Neutrophil (primary cell): Measurements from ENCODE around the gene EIF3F.

Source experiments
- H3K27ac ChIP-seq: fragments of 200-600 bp; sonication (generic); 2 replicates; pipeline ENCODE4 v1.5.1; 2016; ENCODE audit warnings: mild to moderate bottlenecking, moderate library complexity
- H3K27me3 ChIP-seq: fragments of 200-600 bp; sonication (generic); 2 replicates; pipeline ENCODE4 v1.6.0; 2016; ENCODE audit warnings: mild to moderate bottlenecking
- H3K36me3 ChIP-seq: fragments of 200-600 bp; sonication (generic); 2 replicates; pipeline ENCODE4 v1.5.1; 2017
- H3K4me1 ChIP-seq, 2 experiments: fragments of 200-600 bp in 1 of 2; sonication (generic) in 1 of 2; 1 replicate in 1 of 2; 2 replicates in 1 of 2; pipeline versions ENCODE4 v1.5.1 to v1.6.1; 2013 to 2016; ENCODE audit warnings: low read depth in 1 of 2, low read length in 1 of 2, mild to moderate bottlenecking in 1 of 2, moderate library complexity in 1 of 2; ENCODE audit not compliant: control insufficient read depth in 1 of 2, insufficient read depth in 1 of 2
- H3K4me3 ChIP-seq, 2 experiments: fragments of 200-600 bp in 1 of 2; sonication (generic) in 1 of 2; 1 replicate in 1 of 2; 2 replicates in 1 of 2; pipeline ENCODE4 v1.5.1; 2013 to 2016; ENCODE audit warnings: low read depth in 1 of 2, low read length in 1 of 2, mild to moderate bottlenecking in 1 of 2, moderate library complexity in 1 of 2
- H3K9me3 ChIP-seq: fragments of 200-600 bp; sonication (generic); 2 replicates; pipeline ENCODE4 v1.5.1; 2016
- CTCF ChIP-seq: fragments of 200-600 bp; sonication (generic); IDR thresholded peaks from 2 replicates; pipeline ENCODE4 v1.5.1; 2016; ENCODE audit warnings: antibody characterized with exemption

The EIF3F gene

GRCh38 chr11:8032576-8033304, 45.6 kb downstream of the EIF3F start:
- H3K27me3 ChIP-seq = peaks cover 58% of the 10 kb centered on the region
- H3K27ac ChIP-seq = no peak overlapping the region

GRCh38 chr11:8033305-8034105, 46.4 kb downstream of the EIF3F start:
- no peaks in the 10 kb centered on the region for H3K4me1 ChIP-seq
- H3K27me3 ChIP-seq = peaks cover 53% of the 10 kb centered on the region
- H3K9me3 ChIP-seq = no peaks in the 10 kb centered on the region
- no peaks in the 10 kb centered on the region for H3K36me3 ChIP-seq
- no peak for TF ChIP-seq CTCF
- H3K27ac ChIP-seq = no peak overlapping the region
- no peak overlapping the region for H3K4me3 ChIP-seq

More at GRCh38 chr11:8032576-8033304, 45.6 kb downstream of the EIF3F start:
- Histone ChIP-seq H3K36me3 (no peaks in the 10 kb centered on the region), H3K4me1 (no peaks in the 10 kb centered on the region), H3K4me3 (no peak overlapping the region), H3K9me3 (no peaks in the 10 kb centered on the region)
- TF ChIP-seq CTCF = peak; percentile 21

- H3K4me3 ChIP-seq = no peak overlapping the region
- H3K4me1 ChIP-seq = no peaks in the 10 kb centered on the region
- H3K9me3 ChIP-seq = no peaks in the 10 kb centered on the region
- no peak overlapping the region for H3K27ac ChIP-seq
- peaks cover 46% of the 10 kb centered on the region for H3K27me3 ChIP-seq
- no peaks in the 10 kb centered on the region for H3K36me3 ChIP-seq
- TF ChIP-seq CTCF = no peak
These were observed 47.0 kb downstream of the EIF3F start for GRCh38 chr11:8034106-8034585.

GRCh38 chr11:8034604-8035190, 47.6 kb downstream of the EIF3F start:
- no peaks in the 10 kb centered on the region for H3K4me1 ChIP-seq
- H3K36me3 ChIP-seq = no peaks in the 10 kb centered on the region
- no peak overlapping the region for H3K4me3 ChIP-seq
- no peak for TF ChIP-seq CTCF
- H3K27me3 ChIP-seq = peaks cover 43% of the 10 kb centered on the region
- H3K9me3 ChIP-seq = no peaks in the 10 kb centered on the region
- H3K27ac ChIP-seq = no peak overlapping the region

- Histone ChIP-seq H3K36me3 (no peaks in the 10 kb centered on the region), H3K27ac (no peak overlapping the region), H3K4me1 (no peaks in the 10 kb centered on the region), H3K9me3 (no peaks in the 10 kb centered on the region), H3K4me3 (no peak overlapping the region), H3K27me3 (peaks cover 39% of the 10 kb centered on the region)
- TF ChIP-seq CTCF = no peak
These were observed 48.2 kb downstream of the EIF3F start for GRCh38 chr11:8035200-8035855.
